K562 (cell line): ENCODE data around the gene IGF1R. TPM values are rescaled to one million over a fixed set of nuclear protein-coding genes. Genes with fewer than 3 reads are reported as not detected.

Experiments used
- ATAC-seq: fragments of 200-7000 bp; cut with Tn5 transposase; 3 replicates; pipeline ENCODE4 v1.9.1; 2020; ENCODE audit warnings: moderate library complexity
- BruUV-seq: library from RNA; stranded (reverse); fragments of 400-500 nt; replicated peaks from 2 replicates; lab custom pipeline; 2021; lab: Mats Ljungman, UMichigan
- CTCF ChIA-PET: fragments of 300-600 bp; formaldehyde crosslinking; extraction: SDS; loops from one replicate; lab custom pipeline; 2021; ENCODE audit warnings: low intra/inter-chr PET ratio; lab: Yijun Ruan, JAX
- POLR2A ChIA-PET: fragments of 300-600, 350-650 bp; sonication (Branson Sonifier 250); formaldehyde crosslinking; extraction: SDS; loops from one replicate; lab custom pipeline; 2021; ENCODE audit warnings: antibody characterized with exemption, inconsistent platforms; lab: Yijun Ruan, JAX
- DNase-seq, 4 experiments: peaks; one replicate each; pipeline versions ENCODE4 v3.0.0 to v3.0.0-alpha.2; 2011 to 2018; ENCODE audit warnings: low spot score in 3 of 4, mixed read lengths in 3 of 4; ENCODE audit errors: extremely low read depth in 1 of 4
- FAIRE-seq: peaks from 2 replicates; lab custom pipeline; 2011; peaks lifted over from hg19 to GRCh38; lab: Jason Lieb, UNC
- H2AFZ ChIP-seq: 2 replicates; pipeline ENCODE4 v1.6.0; 2011; ENCODE audit warnings: low read depth, low read length, control low read depth, inconsistent platforms
- H3K27ac ChIP-seq: fragments of 200-600 bp; 3 replicates; pipeline ENCODE4 v1.8.0; 2011; ENCODE audit warnings: low read depth, mild to moderate bottlenecking, control low read depth, inconsistent platforms, low read length, moderate library complexity, mixed read lengths; ENCODE audit errors: extremely low read depth
- H3K27me3 ChIP-seq, 2 experiments: fragments of 300-600 bp in 1 of 2; 2 replicates in 1 of 2; 3 replicates in 1 of 2; pipeline versions ENCODE4 v1.6.0 to v1.8.0; 2011; ENCODE audit warnings: inconsistent platforms in 2 of 2, low read length in 2 of 2, mild to moderate bottlenecking in 1 of 2, mixed read lengths in 1 of 2, moderate library complexity in 1 of 2; ENCODE audit not compliant: control insufficient read depth in 2 of 2, insufficient read depth in 2 of 2
- H3K36me3 ChIP-seq: fragments of 300-600 bp; 3 replicates; pipeline ENCODE4 v1.8.0; 2011; ENCODE audit warnings: mild to moderate bottlenecking, low read length, inconsistent platforms; ENCODE audit not compliant: control insufficient read depth, insufficient read depth
- H3K4me1 ChIP-seq, 2 experiments: fragments of 200-600 bp in 1 of 2; replicated peaks in 1 of 2; 2 replicates in 1 of 2; 3 replicates in 1 of 2; pipeline versions ENCODE4 v1.5.1 to v1.8.0; 2011; ENCODE audit warnings: inconsistent platforms in 2 of 2, low read length in 2 of 2, mild to moderate bottlenecking in 1 of 2, mixed read lengths in 1 of 2, moderate library complexity in 1 of 2; ENCODE audit not compliant: control insufficient read depth in 2 of 2, insufficient read depth in 2 of 2
- H3K4me2 ChIP-seq: 2 replicates; pipeline ENCODE4 v1.6.1; 2011; ENCODE audit warnings: low read length, control low read depth, inconsistent platforms, mixed read lengths; ENCODE audit not compliant: insufficient read depth
- H3K4me3 ChIP-seq: fragments of 200-600 bp; sonication (generic), shearing (Covaris generic); 2 replicates; pipeline ENCODE4 v1.5.1; 2016; ENCODE audit warnings: control low read depth, inconsistent platforms
- H3K79me2 ChIP-seq: fragments of 200-600 bp; 3 replicates; pipeline ENCODE4 v1.8.0; 2011; ENCODE audit warnings: low read length, inconsistent platforms; ENCODE audit not compliant: control insufficient read depth, insufficient read depth
- H3K9ac ChIP-seq, 2 experiments: 2 replicates each; pipeline versions ENCODE4 v1.6.0 to v1.6.1; 2011; ENCODE audit warnings: low read depth in 2 of 2, low read length in 2 of 2, control low read depth in 1 of 2, inconsistent platforms in 1 of 2, mild to moderate bottlenecking in 1 of 2, mixed read lengths in 1 of 2; ENCODE audit not compliant: insufficient read depth in 1 of 2
- H3K9me1 ChIP-seq: one replicate; pipeline ENCODE4 v1.6.0; 2011; ENCODE audit warnings: inconsistent platforms, mild to moderate bottlenecking, low read length, moderate library complexity; ENCODE audit not compliant: control insufficient read depth, insufficient read depth
- H3K9me3 ChIP-seq: replicated peaks from 2 replicates; pipeline ENCODE4 v1.5.1; 2011; ENCODE audit warnings: low read depth, low read length, inconsistent platforms; ENCODE audit not compliant: control insufficient read depth, insufficient read depth
- H4K20me1 ChIP-seq: replicated peaks from 2 replicates; pipeline ENCODE4 v1.6.1; 2011; ENCODE audit warnings: low read length, inconsistent platforms, mixed read lengths; ENCODE audit not compliant: control insufficient read depth, insufficient read depth
- NFYB ChIP-seq: IDR thresholded peaks from 2 replicates; pipeline ENCODE4 v1.6.1; 2011; ENCODE audit warnings: mild to moderate bottlenecking, moderate library complexity; ENCODE audit not compliant: insufficient read length; ENCODE audit errors: extremely low read depth
- ZC3H11A ChIP-seq: IDR thresholded peaks from 2 replicates; pipeline ENCODE4 v1.6.1; 2012; ENCODE audit warnings: low read depth, low read length, improper control_type of control experiment
- ZNF146 ChIP-seq: IDR thresholded peaks from one replicate; pipeline ENCODE4 v1.6.1; 2018; ENCODE audit warnings: missing compliant biosample characterization; ENCODE audit not compliant: unreplicated experiment
- WGBS: fragments of 100-300 bp; shearing (Covaris generic); methylation state at CpG from one replicate; pipeline ENCODE4 v1.1.6; 2016; ENCODE audit warnings: low coverage, mixed read lengths; ENCODE audit not compliant: insufficient coverage; ENCODE audit errors: missing lambda C conversion rate; 5-methylcytosine and 5-hydroxymethylcytosine counted together
- in situ Hi-C: fragments of 300-500 bp; cut with MboI; formaldehyde crosslinking; loops from 4 replicates; pipeline ENCODE4 v1.15.0; 2018; ENCODE audit warnings: inconsistent platforms, mixed read lengths
- intact Hi-C: fragments of 100-400 bp; cut with micrococcal nuclease; formaldehyde crosslinking; loops from 2 replicates; pipeline ENCODE4 v1.14.2; 2022
- polyA plus RNA-seq, 8 experiments: library from polyadenylated mRNA; depleted of rRNA in 4 of 8; stranded (reverse) in 5 of 8; unstranded in 3 of 8; fragments of >200 nt; fragmentation: Nextera tagmentation in 2 of 8; fragmentation: Illumina TruSeq in 1 of 8; extraction: Ambion mirVana in 2 of 8; extraction: Trizol in 1 of 8; gene quantifications; 2 replicates each; pipeline versions ENCODE4 v1.2.1 to v1.2.3, GENCODE V29; 2011 to 2014; ENCODE audit warnings: inconsistent platforms in 1 of 8, missing spikeins in 1 of 8
- total RNA-seq, 7 experiments: library from RNA; depleted of rRNA in 6 of 7; stranded (reverse); fragments of >200 nt in 6 of 7; fragmentation: Illumina TruSeq in 2 of 7; extraction: Trizol in 2 of 7; gene quantifications; 2 replicates each; pipeline versions ENCODE4 v1.2.1 to v1.2.3, GENCODE V29; 2011 to 2021; ENCODE audit warnings: low replicate concordance in 1 of 7
- TF ChIP-seq, protein P1 (sequence below): sonication (generic); formaldehyde crosslinking; IDR thresholded peaks from 2 replicates; pipeline ENCODE4 v1.8.0; 2023; ENCODE audit warnings: missing genetic modification reagents, mild to moderate bottlenecking, borderline replicate concordance

IGF1R gene
- total and polyA plus RNA-seq, 9 of the 15 experiments (the other 6 are each of a cell fraction or from before 2014, with no cell fraction given), result 0.35 to 8.0 (median 1.6) TPM

DNA sequence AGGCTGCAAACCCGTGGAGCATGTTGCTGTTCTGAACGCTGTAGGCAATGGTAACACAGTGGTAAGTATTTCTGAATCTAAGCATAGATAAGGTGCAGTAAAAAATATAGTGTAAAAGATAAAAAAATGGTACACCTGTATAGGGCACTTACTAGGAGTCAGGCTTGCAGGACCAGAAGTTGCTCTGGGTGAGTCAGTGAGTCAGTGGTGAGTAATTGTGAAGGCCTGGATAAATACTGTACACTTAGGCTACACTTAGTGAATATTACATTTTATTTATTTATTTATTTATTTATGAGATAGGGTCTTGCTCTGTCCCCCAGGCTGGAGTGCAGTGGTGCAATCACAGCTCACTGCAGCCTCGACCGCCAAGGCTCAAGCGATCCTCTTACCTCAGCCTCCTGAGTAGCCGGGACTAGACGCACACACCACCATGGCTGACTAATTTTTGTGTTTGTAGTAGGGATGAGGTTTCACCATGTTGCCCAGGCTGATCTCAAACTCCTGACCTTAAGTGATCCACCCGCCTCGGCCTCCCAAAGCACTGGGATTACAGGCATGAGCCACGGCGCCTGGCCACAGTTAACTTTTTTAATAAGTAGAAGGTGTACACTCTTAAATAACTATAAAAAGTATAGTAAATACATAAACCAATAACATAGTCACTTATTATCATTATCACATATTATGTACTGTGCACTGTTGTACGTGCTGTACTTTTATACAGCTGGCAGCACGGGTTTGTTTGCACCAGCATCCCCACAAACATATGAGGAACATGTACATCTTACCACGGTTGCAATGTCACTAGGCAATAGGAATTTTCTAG is 155.1 kb downstream of the IGF1R start:
- ATAC-seq, result no peak
- Histone ChIP-seq H4K20me1 (peaks cover 33% of the 10 kb centered on the region), H3K4me1 (no peaks in the 10 kb centered on the region), H3K36me3 (no peaks in the 10 kb centered on the region), H3K27ac (no peak overlapping the region), H2AFZ (no peak overlapping the region), H3K27me3 (peaks cover 9 to 25% of the 10 kb centered on the region in 2 experiments; a peak in 4 of 5 replicates), H3K4me2 (no peak overlapping the region), H3K9ac (no peak overlapping the region), H3K9me1 (no peaks in the 10 kb centered on the region), H3K4me3 (no peak overlapping the region), H3K79me2 (no peaks in the 10 kb centered on the region), H3K9me3 (no peaks in the 10 kb centered on the region)
- in situ Hi-C loops, result no loop called here
- intact Hi-C loops, result no loop called here
- CTCF ChIA-PET, result no interaction called here
- 5% methylated on average over 14 of the region's 14 CpGs for WGBS
- TF ChIP-seq, protein P1, sequence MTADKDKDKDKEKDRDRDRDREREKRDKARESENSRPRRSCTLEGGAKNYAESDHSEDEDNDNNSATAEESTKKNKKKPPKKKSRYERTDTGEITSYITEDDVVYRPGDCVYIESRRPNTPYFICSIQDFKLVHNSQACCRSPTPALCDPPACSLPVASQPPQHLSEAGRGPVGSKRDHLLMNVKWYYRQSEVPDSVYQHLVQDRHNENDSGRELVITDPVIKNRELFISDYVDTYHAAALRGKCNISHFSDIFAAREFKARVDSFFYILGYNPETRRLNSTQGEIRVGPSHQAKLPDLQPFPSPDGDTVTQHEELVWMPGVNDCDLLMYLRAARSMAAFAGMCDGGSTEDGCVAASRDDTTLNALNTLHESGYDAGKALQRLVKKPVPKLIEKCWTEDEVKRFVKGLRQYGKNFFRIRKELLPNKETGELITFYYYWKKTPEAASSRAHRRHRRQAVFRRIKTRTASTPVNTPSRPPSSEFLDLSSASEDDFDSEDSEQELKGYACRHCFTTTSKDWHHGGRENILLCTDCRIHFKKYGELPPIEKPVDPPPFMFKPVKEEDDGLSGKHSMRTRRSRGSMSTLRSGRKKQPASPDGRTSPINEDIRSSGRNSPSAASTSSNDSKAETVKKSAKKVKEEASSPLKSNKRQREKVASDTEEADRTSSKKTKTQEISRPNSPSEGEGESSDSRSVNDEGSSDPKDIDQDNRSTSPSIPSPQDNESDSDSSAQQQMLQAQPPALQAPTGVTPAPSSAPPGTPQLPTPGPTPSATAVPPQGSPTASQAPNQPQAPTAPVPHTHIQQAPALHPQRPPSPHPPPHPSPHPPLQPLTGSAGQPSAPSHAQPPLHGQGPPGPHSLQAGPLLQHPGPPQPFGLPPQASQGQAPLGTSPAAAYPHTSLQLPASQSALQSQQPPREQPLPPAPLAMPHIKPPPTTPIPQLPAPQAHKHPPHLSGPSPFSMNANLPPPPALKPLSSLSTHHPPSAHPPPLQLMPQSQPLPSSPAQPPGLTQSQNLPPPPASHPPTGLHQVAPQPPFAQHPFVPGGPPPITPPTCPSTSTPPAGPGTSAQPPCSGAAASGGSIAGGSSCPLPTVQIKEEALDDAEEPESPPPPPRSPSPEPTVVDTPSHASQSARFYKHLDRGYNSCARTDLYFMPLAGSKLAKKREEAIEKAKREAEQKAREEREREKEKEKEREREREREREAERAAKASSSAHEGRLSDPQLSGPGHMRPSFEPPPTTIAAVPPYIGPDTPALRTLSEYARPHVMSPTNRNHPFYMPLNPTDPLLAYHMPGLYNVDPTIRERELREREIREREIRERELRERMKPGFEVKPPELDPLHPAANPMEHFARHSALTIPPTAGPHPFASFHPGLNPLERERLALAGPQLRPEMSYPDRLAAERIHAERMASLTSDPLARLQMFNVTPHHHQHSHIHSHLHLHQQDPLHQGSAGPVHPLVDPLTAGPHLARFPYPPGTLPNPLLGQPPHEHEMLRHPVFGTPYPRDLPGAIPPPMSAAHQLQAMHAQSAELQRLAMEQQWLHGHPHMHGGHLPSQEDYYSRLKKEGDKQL (CRISPR knock-in tag), result no peak
- TF ChIP-seq NFYB, result no peak
- no peak for TF ChIP-seq ZC3H11A
- TF ChIP-seq ZNF146 (CRISPR knock-in tag), result no peak
- POLR2A ChIA-PET, result interaction anchor here (0.6 kb wide), 1 partner anchor 237 kb away, joined by 3 read pairs; no protein-coding TSS in a partner anchor
- no peak for DNase-seq
- no TSS peak for BruUV-seq
- FAIRE-seq, result no peak
